ENCODE data around the gene PHF24.

The PHF24 gene

DNA sequence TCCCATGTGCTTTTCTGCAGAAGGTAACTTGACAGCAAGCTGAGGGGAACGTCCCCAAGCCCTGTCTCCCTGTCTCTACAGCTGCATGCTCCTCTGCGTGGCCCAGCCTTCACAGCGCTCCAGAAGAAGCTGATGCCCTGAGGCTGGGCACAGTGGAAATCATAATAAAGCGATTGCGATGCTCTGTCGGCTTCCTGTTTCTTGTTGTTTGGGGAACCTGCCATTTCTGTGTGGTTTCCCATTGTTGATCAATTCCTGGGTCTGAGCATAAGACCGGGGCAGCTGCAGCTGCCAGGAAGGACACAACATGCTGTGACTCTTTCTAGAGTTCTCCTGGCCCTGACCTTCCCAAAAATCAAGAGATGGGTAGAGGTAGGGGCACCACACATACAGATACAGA lies 24.3 kb downstream of the PHF24 start:
- DNase-seq (ENCODE audit: low spot score): no peak
- TF ChIP-seq, protein P1, sequence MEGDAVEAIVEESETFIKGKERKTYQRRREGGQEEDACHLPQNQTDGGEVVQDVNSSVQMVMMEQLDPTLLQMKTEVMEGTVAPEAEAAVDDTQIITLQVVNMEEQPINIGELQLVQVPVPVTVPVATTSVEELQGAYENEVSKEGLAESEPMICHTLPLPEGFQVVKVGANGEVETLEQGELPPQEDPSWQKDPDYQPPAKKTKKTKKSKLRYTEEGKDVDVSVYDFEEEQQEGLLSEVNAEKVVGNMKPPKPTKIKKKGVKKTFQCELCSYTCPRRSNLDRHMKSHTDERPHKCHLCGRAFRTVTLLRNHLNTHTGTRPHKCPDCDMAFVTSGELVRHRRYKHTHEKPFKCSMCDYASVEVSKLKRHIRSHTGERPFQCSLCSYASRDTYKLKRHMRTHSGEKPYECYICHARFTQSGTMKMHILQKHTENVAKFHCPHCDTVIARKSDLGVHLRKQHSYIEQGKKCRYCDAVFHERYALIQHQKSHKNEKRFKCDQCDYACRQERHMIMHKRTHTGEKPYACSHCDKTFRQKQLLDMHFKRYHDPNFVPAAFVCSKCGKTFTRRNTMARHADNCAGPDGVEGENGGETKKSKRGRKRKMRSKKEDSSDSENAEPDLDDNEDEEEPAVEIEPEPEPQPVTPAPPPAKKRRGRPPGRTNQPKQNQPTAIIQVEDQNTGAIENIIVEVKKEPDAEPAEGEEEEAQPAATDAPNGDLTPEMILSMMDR (IDR thresholded peaks at IDR 0.05; ENCODE audit: borderline replicate concordance, control extremely low read depth, extremely low read depth, insufficient read depth, missing control alignments): no peak
- in situ Hi-C loops (cut with MboI; ENCODE audit: low sequenced_read_pairs, unreplicated experiment): loop anchor here (10.0 kb wide), 1 partner anchor 78 kb away; no protein-coding TSS in a partner anchor

DNA sequence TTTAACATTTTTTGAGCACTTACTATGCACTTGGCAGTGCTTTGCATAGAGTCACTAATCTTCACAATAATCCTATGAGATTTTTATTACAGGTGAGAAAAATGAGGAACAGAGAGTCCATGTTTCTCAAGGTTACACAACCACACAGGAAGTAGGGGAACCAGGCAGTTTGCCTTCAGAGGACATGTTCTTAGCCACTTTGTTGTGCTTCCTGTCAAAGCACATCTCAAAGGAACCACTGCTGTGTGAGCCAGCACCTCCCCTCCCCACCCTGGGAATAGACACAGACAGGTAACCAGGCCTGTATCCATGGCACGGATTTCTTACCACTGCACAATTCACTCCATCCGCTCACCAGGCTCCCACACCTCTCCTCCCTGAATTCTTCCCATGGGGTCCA lies 25.1 kb downstream of the PHF24 start:
- in situ Hi-C loops (cut with MboI; ENCODE audit: low sequenced_read_pairs, unreplicated experiment): loop anchor here (10.0 kb wide), 1 partner anchor 78 kb away; no protein-coding TSS in a partner anchor
- DNase-seq (ENCODE audit: low spot score): no peak
- TF ChIP-seq, protein P1 (IDR thresholded peaks at IDR 0.05; ENCODE audit: borderline replicate concordance, control extremely low read depth, extremely low read depth, insufficient read depth, missing control alignments): no peak

GRCh38 chr9:34984049-34984448 lies 26.0 kb downstream of the PHF24 start:
- TF ChIP-seq, protein P1 (IDR thresholded peaks at IDR 0.05; ENCODE audit: borderline replicate concordance, control extremely low read depth, extremely low read depth, insufficient read depth, missing control alignments): no peak
- no peak for DNase-seq (ENCODE audit: low spot score)
- in situ Hi-C loops (cut with MboI; ENCODE audit: low sequenced_read_pairs, unreplicated experiment): loop anchor here (10.0 kb wide), 1 partner anchor 79 kb away; no protein-coding TSS in a partner anchor

GRCh38 chr9:34985311-34985899 lies 27.3 kb downstream of the PHF24 start:
- no peak for DNase-seq (ENCODE audit: low spot score)
- in situ Hi-C loops (cut with MboI; ENCODE audit: low sequenced_read_pairs, unreplicated experiment): loop anchor here (10.0 kb wide), 1 partner anchor 81 kb away; no protein-coding TSS in a partner anchor
- TF ChIP-seq, protein P1 (IDR thresholded peaks at IDR 0.05; ENCODE audit: borderline replicate concordance, control extremely low read depth, extremely low read depth, insufficient read depth, missing control alignments): peak; percentile 79

- in situ Hi-C loops (cut with MboI; ENCODE audit: low sequenced_read_pairs, unreplicated experiment): loop anchor here (10.0 kb wide), 1 partner anchor 82 kb away; no protein-coding TSS in a partner anchor
- DNase-seq (ENCODE audit: low spot score): no peak
- TF ChIP-seq, protein P1 (IDR thresholded peaks at IDR 0.05; ENCODE audit: borderline replicate concordance, control extremely low read depth, extremely low read depth, insufficient read depth, missing control alignments): no peak
Observed at GRCh38 chr9:34986540-34987047, 28.5 kb downstream of the PHF24 start.

DNA sequence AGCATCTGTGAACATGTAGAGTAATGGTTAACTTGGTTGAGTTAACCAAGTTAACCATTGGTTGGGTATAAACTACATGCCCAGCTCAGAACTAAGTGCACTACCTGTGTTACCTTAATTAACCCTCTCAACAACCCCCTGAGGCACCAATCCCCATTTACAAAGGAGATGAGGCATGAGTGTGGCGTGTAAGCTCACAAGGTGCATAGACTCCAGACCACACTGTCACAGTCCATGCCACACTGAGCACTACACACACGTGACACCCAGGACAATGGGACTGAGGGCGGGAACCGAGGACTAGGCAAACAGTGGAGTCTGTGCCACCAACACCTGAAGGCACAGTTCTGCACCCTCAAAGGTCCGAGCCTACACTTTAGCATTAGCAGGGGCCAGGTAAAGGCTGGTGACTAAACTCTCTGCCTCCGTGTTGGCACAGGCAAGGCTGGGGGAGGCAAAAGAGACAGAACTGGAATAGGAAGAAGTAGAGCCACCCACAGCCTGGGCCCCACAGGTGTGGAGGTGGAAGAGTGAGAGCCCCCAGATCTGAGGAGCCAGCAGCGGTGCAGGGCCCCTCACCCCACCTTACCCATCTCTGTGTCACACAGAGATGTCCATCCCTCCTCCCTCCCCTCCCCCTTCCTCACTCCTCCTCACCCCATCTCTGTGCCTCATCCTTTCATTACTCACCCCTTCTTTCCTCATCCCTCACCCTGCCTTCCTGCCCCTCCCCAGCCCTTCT lies 29.2 kb downstream of the PHF24 start:
- TF ChIP-seq, protein P1 (IDR thresholded peaks at IDR 0.05; ENCODE audit: borderline replicate concordance, control extremely low read depth, extremely low read depth, insufficient read depth, missing control alignments): no peak
- in situ Hi-C loops (cut with MboI; ENCODE audit: low sequenced_read_pairs, unreplicated experiment): loop anchor here (10.0 kb wide), 1 partner anchor 83 kb away; no protein-coding TSS in a partner anchor

More for the DNA sequence above, 29.2 kb downstream of the PHF24 start:
- DNase-seq (ENCODE audit: low spot score): no peak

Measured in GM13976 (cell line).